SH-SY5Y (cell line): ENCODE results near the gene PLAAT4.

Experiments used
- GATA2 ChIP-seq: IDR thresholded peaks from 2 replicates; pipeline ENCODE4 v1.6.1; 2011; ENCODE audit warnings: mild to moderate bottlenecking, low read depth, low read length
- GATA3 ChIP-seq: IDR thresholded peaks from 2 replicates; pipeline ENCODE4 v1.6.1; 2011; ENCODE audit warnings: low read depth, mild to moderate bottlenecking, low read length, moderate library complexity

DNA sequence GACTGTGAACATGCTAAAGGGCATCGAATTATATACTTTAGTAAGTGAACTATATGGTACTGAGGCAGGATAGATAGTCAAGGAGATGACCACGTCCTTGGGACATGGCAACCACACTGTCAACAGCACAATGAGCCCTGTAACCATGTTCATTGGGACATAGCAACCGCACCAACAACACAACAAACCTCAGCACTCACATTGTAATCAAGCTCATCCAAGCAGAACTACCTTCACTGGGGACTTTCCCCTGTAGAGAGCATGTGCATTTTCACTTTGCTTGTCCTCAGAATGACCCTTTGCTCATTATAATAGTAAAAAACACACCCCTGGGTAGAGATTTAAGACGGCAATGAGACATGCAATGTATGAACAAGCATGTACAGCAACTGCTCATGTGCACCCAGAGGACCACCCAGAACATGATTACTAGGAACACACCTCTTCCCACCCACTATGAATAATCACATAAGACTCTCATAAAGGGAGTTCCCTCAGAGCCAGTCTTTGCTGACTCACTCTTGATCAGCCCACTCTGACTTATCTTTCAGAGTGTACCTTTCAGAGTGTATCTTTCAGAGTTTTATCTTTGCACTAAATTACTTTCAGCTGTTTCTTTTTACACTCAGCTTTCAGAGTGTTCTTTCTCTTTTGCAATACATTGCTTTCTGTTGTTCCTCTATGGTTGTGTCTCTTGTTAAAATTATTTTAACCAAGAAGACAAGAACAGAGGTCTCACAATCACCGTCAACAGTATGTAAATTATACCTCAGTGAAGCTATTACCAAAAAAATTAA lies 30.6 kb downstream of the PLAAT4 start:
- TF ChIP-seq GATA2 (no peak), GATA3 (no peak)
